SK-N-DZ (cell line): Measurements from ENCODE around the gene ZDHHC1.

ENCODE experiments used
- DNase-seq: peaks from one replicate; pipeline ENCODE4 v3.0.0-alpha.2; 2015; ENCODE audit warnings: low spot score

The ZDHHC1 gene

GRCh38 chr16:67447508-67448076 lies 31.3 kb upstream of the ZDHHC1 start:
- DNase-seq: peak; percentile 38

DNA sequence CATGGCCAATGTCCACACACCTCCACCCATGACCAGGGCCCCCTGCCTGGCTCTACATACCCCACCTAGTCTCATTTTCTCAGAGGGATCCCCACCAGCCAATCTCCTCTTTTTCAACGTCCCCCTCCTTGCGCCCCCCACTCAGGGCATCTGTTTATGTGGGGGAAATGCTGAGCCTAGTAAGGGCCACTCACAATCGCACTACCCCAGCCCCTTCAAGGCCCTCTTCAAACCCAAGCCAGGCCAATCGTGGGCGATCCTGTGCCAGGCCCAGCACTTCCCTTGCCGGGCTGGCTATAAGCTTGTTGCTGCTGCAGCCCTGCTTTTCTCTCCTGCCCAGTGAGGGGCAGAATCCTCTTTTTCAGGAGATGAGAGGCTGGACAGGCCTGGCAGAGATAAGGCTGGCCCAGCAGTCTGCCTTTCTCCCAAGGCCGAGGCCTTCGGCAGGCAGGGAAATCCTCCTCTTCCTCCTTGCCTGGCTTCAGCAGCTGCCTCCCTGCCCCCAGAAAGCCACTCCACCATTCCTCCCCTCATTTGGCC lies 30.8 kb upstream of the ZDHHC1 start:
- DNase-seq: no peak

DNA sequence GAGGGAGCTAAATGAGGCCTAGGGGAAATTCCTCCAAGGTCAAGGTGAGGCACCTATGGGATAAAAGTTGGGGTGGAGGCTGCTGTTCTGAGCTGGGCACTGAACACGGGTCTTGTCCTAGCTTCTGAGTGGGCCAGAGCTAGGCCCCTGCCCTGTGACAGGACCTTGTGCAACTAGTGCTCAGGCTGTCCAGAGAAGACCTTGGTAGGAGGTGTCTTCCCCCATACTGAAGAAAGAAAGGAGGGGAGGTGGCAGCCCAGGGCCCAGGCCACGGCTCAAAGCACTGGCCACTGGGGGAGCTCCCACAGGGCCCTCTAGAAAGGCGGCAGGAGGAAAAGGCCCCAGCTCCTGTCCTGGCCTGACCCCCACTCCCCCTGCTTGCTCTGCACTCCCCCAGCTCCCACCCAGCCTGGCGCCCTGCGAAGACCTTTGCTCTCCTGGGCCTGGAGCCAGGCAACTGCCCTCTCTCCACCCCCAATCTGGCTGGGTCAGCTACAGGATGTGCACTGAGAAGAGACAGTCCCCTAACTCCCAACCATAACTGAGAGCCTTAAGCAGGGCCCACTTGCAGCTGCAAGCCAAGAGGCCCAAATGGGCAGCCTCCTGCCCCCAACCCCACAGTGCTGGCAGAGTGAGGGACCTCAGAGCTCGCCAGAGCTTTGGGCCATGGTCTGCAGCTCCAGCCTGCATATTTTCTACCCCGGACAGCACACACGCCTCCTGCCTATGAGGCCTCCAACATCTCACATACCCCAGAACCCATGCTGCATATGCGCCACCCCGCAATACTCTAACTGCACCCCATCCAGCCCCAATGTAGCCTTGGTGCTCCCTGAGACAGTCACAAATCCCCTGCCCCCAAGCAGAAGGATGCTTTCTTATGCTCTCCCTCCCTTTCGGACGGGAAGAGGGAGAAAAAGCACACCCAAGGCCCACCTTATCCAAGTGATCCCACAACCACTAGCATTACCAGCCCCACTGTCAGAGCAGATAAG lies 29.9 kb upstream of the ZDHHC1 start:
- DNase-seq: no peak

GRCh38 chr16:67445441-67445912 lies 29.2 kb upstream of the ZDHHC1 start:
- no peak for DNase-seq

- no peak for DNase-seq
Measured at GRCh38 chr16:67445126-67445426, 28.8 kb upstream of the ZDHHC1 start.

GRCh38 chr16:67444259-67445125 lies 28.2 kb upstream of the ZDHHC1 start:
- DNase-seq: no peak

DNA sequence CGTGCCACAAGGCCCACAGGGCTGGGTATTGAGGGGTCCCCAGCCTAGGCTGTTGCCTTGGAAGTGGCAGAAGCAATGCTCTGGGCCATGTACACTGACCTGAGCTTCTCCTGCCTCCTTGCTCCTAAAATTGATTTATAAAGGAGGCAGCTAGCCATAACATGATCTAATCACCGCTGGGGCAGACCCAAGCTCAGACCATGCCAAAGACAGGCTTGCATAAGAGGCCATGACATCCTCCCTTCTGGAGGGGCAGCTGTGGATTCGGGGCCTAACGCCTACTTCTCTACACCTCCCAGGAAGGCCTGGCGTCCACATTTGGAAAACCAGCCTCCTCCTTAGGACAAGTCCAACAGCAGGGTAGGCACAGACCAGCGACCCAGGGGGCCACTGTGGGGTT lies 27.0 kb upstream of the ZDHHC1 start:
- DNase-seq: no peak

GRCh38 chr16:67442581-67443255 lies 26.4 kb upstream of the ZDHHC1 start:
- peak; percentile 45 for DNase-seq

DNA sequence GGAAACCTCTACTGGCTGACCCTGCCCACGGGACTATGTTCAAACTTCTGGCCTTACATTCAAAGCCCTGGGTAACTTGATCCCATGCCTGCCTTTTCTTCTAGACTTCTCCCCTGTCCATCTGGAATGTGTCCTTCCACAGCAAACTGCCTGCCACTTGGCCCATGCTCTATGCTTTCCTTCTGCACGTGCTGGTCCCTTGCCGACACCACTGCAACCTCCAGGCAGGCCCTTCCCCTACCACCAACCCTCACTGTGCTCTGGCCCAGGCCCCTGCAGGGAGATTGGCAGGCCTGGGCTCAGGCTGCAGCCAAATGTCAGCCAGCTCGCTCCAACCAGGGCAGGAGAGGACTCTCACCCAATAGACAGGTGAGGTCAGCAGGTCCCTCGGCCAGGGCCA lies 25.6 kb upstream of the ZDHHC1 start:
- no peak for DNase-seq

DNA sequence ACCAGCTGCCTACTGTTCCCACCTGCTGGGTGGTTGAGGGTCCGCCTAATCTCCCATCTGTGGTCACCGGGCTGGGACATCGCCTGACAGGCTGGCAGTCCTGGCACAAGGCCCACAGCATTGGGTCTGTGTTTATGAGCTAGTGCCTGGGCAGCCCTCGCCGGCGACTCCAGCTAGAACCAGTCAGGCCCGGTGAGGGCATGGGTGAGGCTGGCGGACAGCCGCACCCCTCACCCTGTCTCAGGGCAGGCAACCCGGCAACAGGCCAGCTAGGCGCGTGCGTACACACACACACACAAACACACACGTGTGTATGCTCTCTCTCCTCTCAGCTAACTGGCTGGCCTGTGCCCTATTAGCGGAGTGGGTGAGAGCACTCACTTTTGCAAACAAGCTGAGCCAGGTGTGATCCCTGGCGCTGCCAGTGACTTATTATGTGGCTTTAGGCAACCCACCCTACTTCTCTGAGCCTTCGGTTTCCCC lies 25.0 kb upstream of the ZDHHC1 start:
- no peak for DNase-seq

- DNase-seq: no peak
Measured at GRCh38 chr16:67438824-67439393, 22.6 kb upstream of the ZDHHC1 start.

GRCh38 chr16:67438098-67438791 lies 22.0 kb upstream of the ZDHHC1 start:
- DNase-seq: no peak

- no peak for DNase-seq
Measured at GRCh38 chr16:67437513-67437912, 21.2 kb upstream of the ZDHHC1 start.

GRCh38 chr16:67436640-67437193 lies 20.4 kb upstream of the ZDHHC1 start:
- no peak for DNase-seq

- no peak for DNase-seq
Measured at GRCh38 chr16:67435758-67436164, 19.5 kb upstream of the ZDHHC1 start.

- no peak for DNase-seq
Measured at GRCh38 chr16:67433131-67433719, 16.9 kb upstream of the ZDHHC1 start.

DNA sequence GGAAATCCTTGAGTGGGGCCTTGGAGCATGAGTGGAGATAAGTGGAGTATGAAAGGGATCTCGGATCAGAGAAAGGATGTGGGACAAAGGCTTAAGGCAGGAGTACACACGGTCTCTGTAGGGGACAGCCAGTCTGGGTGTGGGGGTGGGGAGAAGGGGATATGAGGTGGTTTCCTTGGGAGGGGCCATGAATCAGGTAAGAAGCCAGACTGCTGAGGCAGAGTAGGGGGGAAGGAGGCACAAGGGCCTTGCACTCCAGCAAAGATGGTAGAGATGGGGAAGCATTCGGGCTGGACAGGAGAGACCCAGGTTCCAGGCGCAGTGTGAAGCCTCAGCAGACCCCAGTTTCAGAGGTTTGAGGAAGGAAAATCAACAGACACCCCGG lies 16.2 kb upstream of the ZDHHC1 start:
- DNase-seq: no peak

DNA sequence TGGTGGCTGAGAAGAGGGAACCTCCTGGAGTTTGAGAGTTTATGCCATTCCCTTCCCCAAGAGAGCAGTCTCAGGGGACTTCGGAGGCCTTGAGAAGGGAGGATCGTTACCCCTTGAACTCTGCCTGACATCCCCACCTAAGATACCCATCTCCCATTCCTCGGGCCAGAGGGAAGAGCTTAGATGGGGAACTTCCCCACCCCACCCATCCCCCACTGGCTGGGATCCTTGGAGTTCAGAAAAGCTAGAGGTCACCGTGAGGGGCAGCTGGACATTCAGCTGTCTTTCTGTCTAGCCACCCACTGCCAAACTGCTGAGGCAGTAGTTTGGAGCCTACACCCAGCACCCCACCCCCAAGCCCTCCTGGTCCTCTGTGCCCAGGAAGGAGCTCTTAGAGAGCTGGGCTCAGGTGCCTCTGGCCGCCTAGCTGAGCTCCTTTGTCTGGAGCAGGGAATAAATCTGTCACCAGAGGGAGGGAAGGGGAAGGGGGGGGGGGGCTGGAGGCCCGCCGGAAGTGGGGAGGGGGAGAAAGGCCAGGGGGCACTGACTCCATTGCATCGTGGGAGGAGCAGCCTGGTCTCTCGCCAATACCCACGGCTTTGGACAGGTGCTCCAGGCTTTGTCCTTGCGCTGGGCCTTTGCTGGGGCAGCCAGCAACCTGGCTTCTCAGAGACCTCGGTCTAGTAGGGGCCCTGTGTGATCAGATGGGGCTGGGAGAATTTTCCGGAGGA lies 15.7 kb upstream of the ZDHHC1 start:
- DNase-seq: peak; percentile 61
